Activated naive CD8-positive, alpha-beta T cell treated with anti-CD3 and anti-CD28 coated beads, Interleukin-2, amount 50 U/mL, for 16 hours (primary cell): ENCODE data around the gene DUOXA2.
A peak's percentile ranks its signal among the peaks of the same experiment; 100 is the strongest.

Source experiments
- DNase-seq: peaks from one replicate; pipeline ENCODE4 v3.0.0-alpha.2; 2020; ENCODE audit warnings: low read depth, low spot score

The DUOXA2 gene

GRCh38 chr15:45162771-45163507 is 48.8 kb downstream of the DUOXA2 start:
- DNase-seq, result peak; percentile 27

- no peak for DNase-seq
Observed at GRCh38 chr15:45163508-45163856, 49.4 kb downstream of the DUOXA2 start.

GRCh38 chr15:45164914-45165313 is 50.8 kb downstream of the DUOXA2 start:
- DNase-seq, result no peak

GRCh38 chr15:45165536-45165935 is 51.4 kb downstream of the DUOXA2 start:
- no peak for DNase-seq

- DNase-seq, result peak; percentile 52
Observed at GRCh38 chr15:45166834-45167630, 52.9 kb downstream of the DUOXA2 start.

GRCh38 chr15:45167631-45168205 is 53.6 kb downstream of the DUOXA2 start:
- DNase-seq, result no peak
